Body of pancreas (tissue), 4 donors: Measurements from ENCODE around the gene IL4I1. TPM values are rescaled to one million over a fixed set of nuclear protein-coding genes. Genes with fewer than 3 reads are reported as not detected.
A peak's percentile ranks its signal among the peaks of the same experiment; 100 is the strongest.

Experiments
- ATAC-seq: fragments of 150-250 bp; one replicate; pipeline ENCODE4 v1.9.1; 2016
- DNase-seq, 4 donors: peaks; one replicate each; pipeline ENCODE4 v3.0.0-alpha.2; 2019
- H3K27ac ChIP-seq, 4 donors: fragments of 200-600 bp; sonication (generic); 1 replicate in 3 of 4; 2 replicates in 1 of 4; pipeline versions ENCODE4 v1.5.1 to v1.6.1; 2016 to 2019; ENCODE audit warnings: mild to moderate bottlenecking in 1 of 4, mixed read lengths in 1 of 4, moderate library complexity in 1 of 4
- H3K27me3 ChIP-seq, 2 donors: fragments of 200-600 bp; sonication (generic); one replicate each; pipeline ENCODE4 v1.6.0; 2016; ENCODE audit warnings: mild to moderate bottlenecking in 1 of 2
- H3K36me3 ChIP-seq, 2 donors: fragments of 200-600 bp; sonication (generic); replicated peaks in 1 of 2; 2 replicates each; pipeline ENCODE4 v1.5.1; 2016; ENCODE audit warnings: low read depth in 2 of 2; ENCODE audit not compliant: insufficient read depth in 1 of 2
- H3K4me1 ChIP-seq: fragments of 200-600 bp; sonication (generic); one replicate; pipeline ENCODE4 v1.6.0; 2016
- H3K4me3 ChIP-seq, 2 donors: fragments of 200-600 bp; sonication (generic); 1 replicate in 1 of 2; 2 replicates in 1 of 2; pipeline ENCODE4 v1.5.1; 2016 to 2019
- H3K9me3 ChIP-seq, 3 donors: fragments of 200-600 bp; sonication (generic); 1 replicate in 2 of 3; 2 replicates in 1 of 3; pipeline ENCODE4 v1.5.1; 2016
- CTCF ChIP-seq, 7 experiments: fragments of 450-650 bp in 4 of 7; fragments of 200-600 bp in 3 of 7; sonication (generic) in 3 of 7; IDR thresholded peaks; one replicate each; pipeline ENCODE4 v1.5.1; 2016 to 2019; ENCODE audit warnings: antibody characterized with exemption in 7 of 7
- POLR2A ChIP-seq, 3 donors: fragments of 450-650 bp; IDR thresholded peaks; one replicate each; pipeline ENCODE4 v1.6.1; 2016; ENCODE audit warnings: antibody characterized with exemption in 3 of 3, mild to moderate bottlenecking in 2 of 3
- WGBS, 2 donors: methylation state at CpG; one replicate each; pipeline ENCODE4 v1.1.5; 2017; 5-methylcytosine and 5-hydroxymethylcytosine counted together
- intact Hi-C: fragments of 100-400 bp; cut with DNase I; formaldehyde crosslinking; loops from one replicate; pipeline ENCODE4 v1.15.1; 2023
- total RNA-seq, 2 donors: library from RNA; depleted of rRNA; stranded (reverse); fragments of >200 nt; gene quantifications; one replicate each; pipeline ENCODE4 v1.1.0, GENCODE V29; 2016

Gene IL4I1
- total RNA-seq, 2 donors from 2014 or later: 0.52 TPM; not detected in 1

DNA sequence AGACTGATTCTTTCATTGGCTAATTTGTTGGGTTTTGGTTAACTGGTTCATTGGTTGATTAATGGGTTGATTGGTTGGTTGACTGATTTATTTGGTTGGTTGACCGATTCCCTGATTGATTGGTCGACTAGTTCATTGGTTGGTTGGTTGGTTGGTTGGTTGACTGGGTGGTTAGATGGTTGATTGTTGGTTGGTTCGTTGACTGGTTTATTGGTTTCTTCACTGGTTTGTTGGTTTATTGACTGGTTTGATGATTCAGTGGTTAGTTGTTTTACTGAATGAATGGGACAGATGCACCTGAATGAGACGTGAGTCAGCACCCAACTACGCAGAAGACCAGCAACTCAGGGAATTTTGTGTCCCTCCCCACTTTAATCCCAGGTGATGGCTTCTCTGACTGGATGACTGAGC, 35.4 kb upstream of the IL4I1 start:
- ATAC-seq: no peak
- no peak for TF ChIP-seq CTCF (IDR thresholded peaks at IDR 0.05)
- no peak for TF ChIP-seq POLR2A (IDR thresholded peaks at IDR 0.05)
- H3K36me3 ChIP-seq: no peaks in the 10 kb centered on the region
- intact Hi-C loops: loop anchor here (5.0 kb wide), 1 partner anchor 45 kb away; no protein-coding TSS in a partner anchor
- no peaks in the 10 kb centered on the region for H3K27me3 ChIP-seq
- no peak overlapping the region for H3K4me3 ChIP-seq
- H3K9me3 ChIP-seq: no peaks in the 10 kb centered on the region
- no peak for DNase-seq
- no peak overlapping the region for H3K27ac ChIP-seq
- H3K4me1 ChIP-seq: peaks cover 22% of the 10 kb centered on the region
- WGBS, 2 donors: 87 to 96% methylated on average over 5 of the region's 5 CpGs

- intact Hi-C loops: loop anchor here (5.0 kb wide), 1 partner anchor 46 kb away; no protein-coding TSS in a partner anchor
- TF ChIP-seq CTCF (IDR thresholded peaks at IDR 0.05): no peak
- TF ChIP-seq POLR2A (IDR thresholded peaks at IDR 0.05): no peak
- ATAC-seq: no peak
- H3K4me1 ChIP-seq: peaks cover 22% of the 10 kb centered on the region
- no peak for DNase-seq
- WGBS, 2 donors: 91 to 92% methylated on average over 7 of the region's 7 CpGs
- H3K4me3 ChIP-seq: no peak overlapping the region
- no peaks in the 10 kb centered on the region for H3K9me3 ChIP-seq
- no peaks in the 10 kb centered on the region for H3K27me3 ChIP-seq
- no peak overlapping the region for H3K27ac ChIP-seq
- H3K36me3 ChIP-seq: no peaks in the 10 kb centered on the region
Measured at GRCh38 chr19:49931293-49932040, 34.8 kb upstream of the IL4I1 start.

- Histone ChIP-seq H3K9me3 (no peaks in the 10 kb centered on the region), H3K4me1 (peaks cover 22% of the 10 kb centered on the region), H3K4me3 (no peak overlapping the region), H3K36me3 (no peaks in the 10 kb centered on the region), H3K27ac (peak overlapping the region in 2 of 4 donors; percentile 88 to 94), H3K27me3 (no peaks in the 10 kb centered on the region)
- TF ChIP-seq CTCF (IDR thresholded peaks at IDR 0.05) (no peak), POLR2A (IDR thresholded peaks at IDR 0.05) (no peak)
- intact Hi-C loops: loop anchor here (5.0 kb wide), 1 partner anchor 47 kb away; no protein-coding TSS in a partner anchor
- ATAC-seq: no peak
- DNase-seq: no peak
- 56 to 63% methylated on average over 15 of the region's 15 CpGs for WGBS, 2 donors
Measured at GRCh38 chr19:49930483-49931011, 33.9 kb upstream of the IL4I1 start.

DNA sequence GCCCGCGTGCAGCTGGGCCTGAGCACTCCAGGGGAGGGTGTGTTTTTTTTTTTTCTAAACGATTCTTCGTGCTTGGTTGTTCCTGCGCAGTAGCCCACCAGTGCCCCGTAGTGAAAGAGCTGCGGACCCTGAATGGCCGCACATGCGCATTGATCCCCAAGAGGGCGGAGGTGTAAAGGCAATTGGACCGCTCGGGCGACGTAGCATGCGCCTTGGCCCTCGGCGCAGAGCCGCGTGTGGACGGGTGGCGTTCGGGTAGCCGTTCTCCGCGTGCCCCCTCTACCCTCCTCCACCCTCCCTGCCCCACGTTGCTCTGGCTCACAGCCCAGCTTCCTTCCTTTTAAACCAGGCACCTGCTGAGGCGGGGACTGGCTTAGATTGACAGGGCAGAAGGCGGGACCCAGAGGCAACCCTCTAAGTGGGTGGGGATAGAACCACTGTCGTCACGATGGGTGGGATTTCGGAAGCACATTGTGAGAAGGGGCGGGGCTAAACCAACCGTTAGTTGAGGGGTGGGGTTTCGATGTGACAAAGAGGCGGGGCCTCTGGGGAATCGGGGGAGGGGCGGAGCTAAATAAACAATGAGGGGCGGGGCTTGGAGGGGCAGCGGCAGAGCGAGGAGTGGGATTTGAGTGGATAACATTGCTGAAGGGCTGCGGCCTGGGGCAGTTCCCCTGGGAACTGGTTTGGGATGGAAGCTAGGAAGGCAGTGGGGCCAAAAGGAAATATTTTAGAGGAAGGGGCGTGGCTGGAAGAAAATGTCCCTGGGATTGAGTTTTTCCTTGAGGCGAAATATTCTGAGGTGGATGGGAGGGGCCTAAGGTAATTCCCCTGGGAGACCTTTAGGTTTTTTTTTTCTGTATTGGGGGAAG, 33.2 kb upstream of the IL4I1 start:
- peak overlapping the region; percentile 87 to 96 (median 91) for H3K27ac ChIP-seq
- no peaks in the 10 kb centered on the region for H3K36me3 ChIP-seq
- no peaks in the 10 kb centered on the region for H3K9me3 ChIP-seq

More for the DNA sequence above, 33.2 kb upstream of the IL4I1 start:
- peaks cover 22% of the 10 kb centered on the region for H3K4me1 ChIP-seq
- H3K27me3 ChIP-seq: no peaks in the 10 kb centered on the region
- peak; percentile 89 for ATAC-seq
- 3% methylated on average over 36 to 43 of the region's 43 CpGs for WGBS, 2 donors
- intact Hi-C loops: loop anchor here (5.0 kb wide), 1 partner anchor 47 kb away; no protein-coding TSS in a partner anchor
- TF ChIP-seq POLR2A (IDR thresholded peaks at IDR 0.05): peak; percentile 22 to 87 (median 81)
- peak in 3 of 7 experiments; percentile 25 to 59 (median 31) for TF ChIP-seq CTCF (IDR thresholded peaks at IDR 0.05)
- peak; percentile 93 to 96 (median 94) for DNase-seq
- H3K4me3 ChIP-seq: peak overlapping the region; percentile 99 to 100
